Endothelial cell of umbilical vein (primary cell): Measurements from ENCODE around the gene PPP1R9A. TPM values are rescaled to one million over a fixed set of nuclear protein-coding genes. Genes with fewer than 3 reads are reported as not detected.

Experiments used
- BruUV-seq: library from RNA; stranded (reverse); fragments of 400-500 nt; replicated peaks from 2 replicates; lab custom pipeline; 2021; lab: Mats Ljungman, UMichigan
- CTCF ChIA-PET: fragments of 300-600, 350-600 bp; sonication (Branson Sonifier 250); formaldehyde crosslinking; loops from one replicate; lab custom pipeline; 2021; ENCODE audit warnings: antibody characterized with exemption, inconsistent platforms; lab: Charles Lee
- POLR2A ChIA-PET: fragments of 300-600, 350-600 bp; sonication (Branson Sonifier 250); formaldehyde crosslinking; loops from one replicate; lab custom pipeline; 2021; ENCODE audit warnings: antibody characterized with exemption, inconsistent platforms; lab: Charles Lee
- DNase-seq: peaks from one replicate; pipeline ENCODE4 v3.0.0-alpha.2; 2011; ENCODE audit warnings: low read depth, low spot score
- FAIRE-seq: peaks from 2 replicates; lab custom pipeline; 2011; peaks lifted over from hg19 to GRCh38; lab: Jason Lieb, UNC
- H2AFZ ChIP-seq: 2 replicates; pipeline ENCODE4 v1.6.0; 2012; ENCODE audit warnings: low read depth, low read length, control low read depth, inconsistent platforms
- H3K27ac ChIP-seq: 2 replicates; pipeline ENCODE4 v1.5.1; 2011; ENCODE audit warnings: low read depth, mild to moderate bottlenecking, control low read depth, low read length, moderate library complexity; ENCODE audit not compliant: insufficient read depth
- H3K27me3 ChIP-seq, 2 experiments: 2 replicates each; pipeline versions ENCODE4 v1.6.0 to v1.6.1; 2011; ENCODE audit warnings: low read length in 2 of 2, mixed read lengths in 1 of 2; ENCODE audit not compliant: control insufficient read depth in 2 of 2, insufficient read depth in 2 of 2
- H3K36me3 ChIP-seq, 2 experiments: 2 replicates in 1 of 2; 3 replicates in 1 of 2; pipeline ENCODE4 v1.5.1; 2011; ENCODE audit warnings: low read length in 2 of 2, mild to moderate bottlenecking in 1 of 2, moderate library complexity in 1 of 2; ENCODE audit not compliant: control insufficient read depth in 2 of 2, insufficient read depth in 2 of 2; ENCODE audit errors: extremely low read depth in 1 of 2
- H3K4me1 ChIP-seq: 3 replicates; pipeline ENCODE4 v1.5.1; 2011; ENCODE audit warnings: mild to moderate bottlenecking, low read length; ENCODE audit not compliant: control insufficient read depth, insufficient read depth; ENCODE audit errors: extremely low read depth
- H3K4me2 ChIP-seq: 2 replicates; pipeline ENCODE4 v1.6.1; 2011; ENCODE audit warnings: low read length, control low read depth, mixed read lengths; ENCODE audit not compliant: insufficient read depth
- H3K4me3 ChIP-seq, 3 experiments: fragments of 200-600 bp in 1 of 3; sonication (generic), shearing (Covaris generic) in 1 of 3; replicated peaks in 1 of 3; 2 replicates each; pipeline ENCODE4 v1.5.1; 2011 to 2016; ENCODE audit warnings: control low read depth in 3 of 3, low read length in 3 of 3, mild to moderate bottlenecking in 2 of 3, inconsistent platforms in 1 of 3, low read depth in 1 of 3, moderate library complexity in 1 of 3; ENCODE audit not compliant: insufficient read depth in 1 of 3
- H3K79me2 ChIP-seq: 2 replicates; pipeline ENCODE4 v1.6.0; 2012; ENCODE audit warnings: low read length, inconsistent platforms; ENCODE audit not compliant: control insufficient read depth, insufficient read depth
- H3K9ac ChIP-seq: replicated peaks from 2 replicates; pipeline ENCODE3; 2011; ENCODE audit warnings: low read length, control low read depth; ENCODE audit not compliant: insufficient read depth; ENCODE audit errors: extremely low read depth
- H3K9me1 ChIP-seq: replicated peaks from 3 replicates; pipeline ENCODE4 v1.6.0; 2011; ENCODE audit warnings: mild to moderate bottlenecking, low read length; ENCODE audit not compliant: control insufficient read depth, insufficient read depth; ENCODE audit errors: extremely low read depth
- H3K9me3 ChIP-seq: replicated peaks from 2 replicates; pipeline ENCODE4 v1.5.1; 2012; ENCODE audit warnings: low read length, inconsistent platforms; ENCODE audit not compliant: control insufficient read depth, insufficient read depth
- H4K20me1 ChIP-seq: replicated peaks from 2 replicates; pipeline ENCODE3; 2011; ENCODE audit warnings: mild to moderate bottlenecking, low read length; ENCODE audit not compliant: control insufficient read depth, insufficient read depth; ENCODE audit errors: extremely low read depth
- CTCF ChIP-seq, 2 donors: IDR thresholded peaks; 1 replicate in 1 of 2; 2 replicates in 1 of 2; pipeline ENCODE4 v1.5.1; 2011; ENCODE audit warnings: low read length in 2 of 2, mild to moderate bottlenecking in 2 of 2, moderate library complexity in 2 of 2, control low read depth in 1 of 2, inconsistent platforms in 1 of 2, low read depth in 1 of 2; ENCODE audit not compliant: insufficient read depth in 1 of 2; ENCODE audit errors: extremely low read depth in 1 of 2
- EZH2 ChIP-seq: IDR thresholded peaks from 2 replicates; pipeline ENCODE4 v1.6.1; 2012; ENCODE audit warnings: borderline replicate concordance, low read depth, mild to moderate bottlenecking, moderate library complexity, low read length, inconsistent platforms; ENCODE audit not compliant: severe bottlenecking
- FOS ChIP-seq: IDR thresholded peaks from 2 replicates; pipeline ENCODE4 v1.6.1; 2011; ENCODE audit warnings: mild to moderate bottlenecking, low read length, moderate library complexity, borderline replicate concordance; ENCODE audit not compliant: insufficient read depth
- GATA2 ChIP-seq: IDR thresholded peaks from 2 replicates; pipeline ENCODE4 v1.7.0; 2011; ENCODE audit warnings: low read depth, mild to moderate bottlenecking, moderate library complexity, mixed read lengths, low read length; ENCODE audit not compliant: insufficient read length, insufficient read depth
- JUN ChIP-seq: IDR thresholded peaks from 2 replicates; pipeline ENCODE4 v1.6.1; 2011; ENCODE audit warnings: borderline replicate concordance, low read depth; ENCODE audit not compliant: insufficient read length, insufficient read depth
- MAX ChIP-seq: IDR thresholded peaks from 2 replicates; pipeline ENCODE4 v1.6.1; 2011; ENCODE audit not compliant: insufficient read depth, insufficient read length
- MYC ChIP-seq: IDR thresholded peaks from one replicate; pipeline ENCODE4 v1.6.1; 2011; ENCODE audit warnings: mild to moderate bottlenecking, low read depth, low read length
- POLR2A ChIP-seq: IDR thresholded peaks from 2 replicates; pipeline ENCODE4 v1.6.1; 2012; ENCODE audit warnings: low read depth, mild to moderate bottlenecking, control low read depth, low read length
- POLR2AphosphoS5 ChIP-seq: IDR thresholded peaks from 2 replicates; pipeline ENCODE4 v1.6.1; 2012; ENCODE audit warnings: low read depth, mild to moderate bottlenecking, control low read depth, low read length, moderate library complexity; ENCODE audit not compliant: insufficient read depth
- dilution Hi-C: fragments of 300-500 bp; cut with MboI; formaldehyde crosslinking; loops from one replicate; pipeline ENCODE4 v1.15.0; 2019; ENCODE audit warnings: low sequenced_read_pairs; ENCODE audit not compliant: extremely low pct_ligation_motif_present
- intact Hi-C: fragments of 100-400 bp; cut with micrococcal nuclease; formaldehyde crosslinking; loops from one replicate; pipeline ENCODE4 v1.10.0; 2022
- polyA plus RNA-seq, 4 experiments: library from polyadenylated mRNA; depleted of rRNA in 3 of 4; stranded (reverse) in 3 of 4; unstranded in 1 of 4; fragments of >200 nt; gene quantifications; 2 replicates each; pipeline versions ENCODE4 v1.2.1 to v1.2.3, GENCODE V29; 2011 to 2012; ENCODE audit warnings: missing spikeins in 1 of 4
- total RNA-seq: library from RNA; stranded (reverse); gene quantifications from 2 replicates; pipeline ENCODE4 v1.2.3, GENCODE V29; 2021

PPP1R9A gene
- total and polyA plus RNA-seq, 2 donors (not counting 3 experiments of a cell fraction or from before 2014, with no cell fraction given) = 0.50 to 3.0 TPM

DNA sequence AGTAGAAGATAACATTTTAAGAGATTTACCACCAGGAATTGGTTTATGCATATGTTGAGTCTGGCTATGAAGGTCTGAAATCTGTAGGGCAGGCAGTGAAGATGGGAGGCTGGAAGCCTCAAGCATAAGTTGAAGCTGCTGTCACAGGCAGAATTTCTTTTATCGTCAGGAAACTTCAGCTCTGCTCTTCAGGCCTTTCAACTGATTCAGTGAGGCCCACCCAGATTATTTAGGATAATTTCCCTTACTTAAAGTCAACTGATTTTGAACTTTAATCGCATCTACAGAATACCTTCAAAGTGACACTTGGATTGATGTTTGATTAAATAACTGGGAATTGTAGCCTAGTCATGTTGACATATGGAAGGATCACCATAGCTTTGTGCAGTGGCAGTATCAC is 190.5 kb downstream of the PPP1R9A start:
- Histone ChIP-seq H3K9me3 (no peaks in the 10 kb centered on the region), H3K4me3 (no peak overlapping the region), H4K20me1 (no peaks in the 10 kb centered on the region), H3K9ac (no peak overlapping the region), H3K4me2 (no peak overlapping the region), H3K9me1 (no peaks in the 10 kb centered on the region), H3K4me1 (no peaks in the 10 kb centered on the region), H3K79me2 (no peaks in the 10 kb centered on the region), H3K27ac (no peak overlapping the region), H3K36me3 (no peaks in the 10 kb centered on the region), H2AFZ (no peak overlapping the region), H3K27me3 (no peaks in the 10 kb centered on the region)
- FAIRE-seq = no peak
- ChIA-PET POLR2A (no interaction called here), CTCF (no interaction called here)
- TF ChIP-seq MAX (no peak), CTCF (IDR thresholded peaks at IDR 0.05; ENCODE audit: extremely low read depth in 1 of 2, insufficient read depth in 1 of 2, low read depth in 1 of 2, low read length in 2 of 2) (no peak), FOS (no peak), JUN (no peak), POLR2A (no peak), MYC (no peak), POLR2AphosphoS5 (no peak), GATA2 (no peak), EZH2 (no peak)
- BruUV-seq = no TSS peak
- intact Hi-C loops (no loop called here), dilution Hi-C loops (no loop called here)
- DNase-seq = no peak
